ENCODE measurements around the gene PLXNB1. TPM values are rescaled to one million over a fixed set of nuclear protein-coding genes. Genes with fewer than 3 reads are reported as not detected.

The PLXNB1 gene
- total and polyA plus RNA-seq, 2 of the 13 experiments (the other 11 are each of a cell fraction or from before 2014, with no cell fraction given) = 86.0 to 143 TPM

DNA sequence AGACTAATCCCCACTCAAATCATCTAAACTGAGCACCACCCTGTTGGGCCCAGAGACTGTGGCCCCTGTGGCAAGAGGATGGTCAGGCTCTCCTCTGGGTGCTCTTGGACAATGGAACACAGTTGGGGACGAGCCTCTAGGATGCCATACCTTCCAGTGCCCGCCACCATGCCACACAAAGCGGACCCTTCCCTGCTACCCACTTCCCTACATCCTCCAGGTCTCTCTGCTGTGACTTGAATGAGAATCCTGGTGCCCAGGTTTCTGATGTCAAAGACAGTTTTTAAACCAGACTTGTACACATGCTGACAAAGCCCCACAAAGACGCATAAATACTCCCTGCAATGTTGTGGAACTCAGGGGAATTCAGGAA is 5.3 kb upstream of the PLXNB1 start:
- CTCF ChIA-PET (ENCODE audit: low intra/inter-chr PET ratio, low total read pairs) = interaction anchor here (1.2 to 5.7 kb wide), 9 partner anchors 9 to 241 kb away, joined by 5 to 117 read pairs (median 16); no protein-coding TSS in a partner anchor

DNA sequence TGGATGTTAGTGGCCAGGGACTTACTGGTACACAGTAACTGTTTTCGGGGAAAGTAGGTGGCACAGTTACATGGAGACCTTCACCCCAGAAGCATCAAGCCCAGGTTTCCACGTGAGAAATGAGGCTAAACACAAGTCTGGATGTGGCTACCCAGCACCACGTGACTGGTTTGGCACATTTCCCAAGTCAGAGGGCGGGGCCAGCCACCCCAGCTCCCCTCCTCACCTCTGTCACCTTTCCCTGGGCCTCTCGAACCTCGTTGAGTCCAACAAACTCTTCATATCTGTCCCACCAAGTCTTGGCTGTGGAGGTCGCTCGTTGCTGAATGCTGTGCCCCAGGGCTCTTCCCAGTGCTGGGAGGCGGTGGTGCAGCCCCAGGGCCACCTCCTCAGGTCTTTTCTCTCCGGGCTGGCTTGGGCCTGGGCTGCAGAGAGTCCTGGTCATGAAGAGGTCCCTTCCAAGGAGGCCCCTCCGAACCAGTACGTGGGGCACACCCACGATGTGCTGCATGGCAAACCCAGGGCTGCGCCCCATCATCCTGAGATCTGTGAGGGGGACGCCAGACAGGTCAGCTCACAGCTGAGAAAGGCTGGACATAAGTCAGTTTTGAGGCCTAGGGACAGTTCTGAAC is 4.8 kb upstream of the PLXNB1 start:
- DNase-seq (ENCODE audit: low spot score) (no peak), ATAC-seq (no peak), FAIRE-seq (no peak)
- 43% methylated on average over 4 of the region's 15 CpGs for WGBS (ENCODE audit: low lambda C conversion rate)
- POLR2A ChIA-PET = interaction anchor here (1.2 to 9.0 kb wide), 6 partner anchors 9 to 39 kb away, joined by 4 to 130 read pairs (median 34); partner anchors contain the start of gene ATRIP
- H3K9ac ChIP-seq (ENCODE audit: insufficient read depth, low read depth, low read length) = no peak overlapping the region
- in situ Hi-C loops (cut with HindIII; ENCODE audit: extremely low pct_ligation_motif_present, low pct_unique_long_range_greater_than_20kb) = loop anchor here (5.0 kb wide), 3 partner anchors 32 to 202 kb away; no protein-coding TSS in a partner anchor
- BruUV-seq (replicated peaks) = no TSS peak
- H2AFZ ChIP-seq (ENCODE audit: low read length) = no peak overlapping the region
- peak overlapping the region; percentile 99 for H3K27ac ChIP-seq (ENCODE audit: extremely low read length, insufficient read depth, low read length)
- H3K79me2 ChIP-seq (ENCODE audit: insufficient read depth, low read length) = peaks cover 9% of the 10 kb centered on the region
- H3K36me3 ChIP-seq (replicated peaks in 1 of 2; ENCODE audit: control insufficient read depth in 1 of 2, insufficient read depth in 2 of 2, low read length in 2 of 2) = peaks cover 1 to 4% of the 10 kb centered on the region in 2 experiments; a peak in 3 of 5 replicates
- H3K4me2 ChIP-seq (ENCODE audit: low read depth, low read length) = 0 out of 2 replicates have a peak overlapping the region, but pooled peaks have one; percentile 49
- H3K4me3 ChIP-seq (replicated peaks in 1 of 3; ENCODE audit: insufficient read depth in 1 of 3, low read depth in 2 of 3, low read length in 3 of 3) = no peak overlapping the region
- peaks cover 81% of the 10 kb centered on the region for H3K4me1 ChIP-seq (ENCODE audit: insufficient read depth, low read length)
- intact Hi-C loops (cut with micrococcal nuclease; ENCODE audit: unreplicated experiment) = no loop called here
- H4K20me1 ChIP-seq (ENCODE audit: insufficient read depth, low read length) = no peaks in the 10 kb centered on the region
- no peaks in the 10 kb centered on the region for H3K9me3 ChIP-seq (ENCODE audit: low read length)
- no peaks in the 10 kb centered on the region; a peak in 1 of 5 replicates for H3K27me3 ChIP-seq (ENCODE audit: control insufficient read depth in 1 of 2, insufficient read depth in 2 of 2, low read length in 2 of 2)
- CTCF ChIA-PET (ENCODE audit: low intra/inter-chr PET ratio, low total read pairs) = interaction anchor here (1.2 to 5.7 kb wide), 8 partner anchors 8 to 240 kb away, joined by 3 to 117 read pairs (median 15); no protein-coding TSS in a partner anchor
- TF ChIP-seq ZNF780A (CRISPR knock-in tag; IDR thresholded peaks at IDR 0.05) = no peak
- TF ChIP-seq ZNF768 (CRISPR knock-in tag; IDR thresholded peaks at IDR 0.05) = 0 out of 2 replicates have a peak, but pooled peaks have one; percentile 18
- no peak for TF ChIP-seq ZNF12 (CRISPR knock-in tag; IDR thresholded peaks at IDR 0.05)
- TF ChIP-seq, protein P1, sequence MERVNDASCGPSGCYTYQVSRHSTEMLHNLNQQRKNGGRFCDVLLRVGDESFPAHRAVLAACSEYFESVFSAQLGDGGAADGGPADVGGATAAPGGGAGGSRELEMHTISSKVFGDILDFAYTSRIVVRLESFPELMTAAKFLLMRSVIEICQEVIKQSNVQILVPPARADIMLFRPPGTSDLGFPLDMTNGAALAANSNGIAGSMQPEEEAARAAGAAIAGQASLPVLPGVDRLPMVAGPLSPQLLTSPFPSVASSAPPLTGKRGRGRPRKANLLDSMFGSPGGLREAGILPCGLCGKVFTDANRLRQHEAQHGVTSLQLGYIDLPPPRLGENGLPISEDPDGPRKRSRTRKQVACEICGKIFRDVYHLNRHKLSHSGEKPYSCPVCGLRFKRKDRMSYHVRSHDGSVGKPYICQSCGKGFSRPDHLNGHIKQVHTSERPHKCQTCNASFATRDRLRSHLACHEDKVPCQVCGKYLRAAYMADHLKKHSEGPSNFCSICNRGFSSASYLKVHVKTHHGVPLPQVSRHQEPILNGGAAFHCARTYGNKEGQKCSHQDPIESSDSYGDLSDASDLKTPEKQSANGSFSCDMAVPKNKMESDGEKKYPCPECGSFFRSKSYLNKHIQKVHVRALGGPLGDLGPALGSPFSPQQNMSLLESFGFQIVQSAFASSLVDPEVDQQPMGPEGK (CRISPR knock-in tag; IDR thresholded peaks at IDR 0.05) = peak; percentile 44; the same call in 1 of the 2 replicates
- TF ChIP-seq, protein P2, sequence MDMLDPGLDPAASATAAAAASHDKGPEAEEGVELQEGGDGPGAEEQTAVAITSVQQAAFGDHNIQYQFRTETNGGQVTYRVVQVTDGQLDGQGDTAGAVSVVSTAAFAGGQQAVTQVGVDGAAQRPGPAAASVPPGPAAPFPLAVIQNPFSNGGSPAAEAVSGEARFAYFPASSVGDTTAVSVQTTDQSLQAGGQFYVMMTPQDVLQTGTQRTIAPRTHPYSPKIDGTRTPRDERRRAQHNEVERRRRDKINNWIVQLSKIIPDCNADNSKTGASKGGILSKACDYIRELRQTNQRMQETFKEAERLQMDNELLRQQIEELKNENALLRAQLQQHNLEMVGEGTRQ (IDR thresholded peaks at IDR 0.05; ENCODE audit: low read depth, low read length) = no peak
- TF ChIP-seq, protein P2 (CRISPR knock-in tag; IDR thresholded peaks at IDR 0.05; ENCODE audit: borderline replicate concordance) = peak; percentile 62; the same call in 1 of the 2 replicates
- TF ChIP-seq ZNF614 (CRISPR knock-in tag; IDR thresholded peaks at IDR 0.05; ENCODE audit: borderline replicate concordance) = no peak
- no peak for TF ChIP-seq ZSCAN30 (CRISPR knock-in tag; IDR thresholded peaks at IDR 0.05)
- no peak for TF ChIP-seq NR2F6 (IDR thresholded peaks at IDR 0.05)
- TF ChIP-seq NR2F6 (CRISPR knock-in tag; IDR thresholded peaks at IDR 0.05) = no peak

More for the DNA sequence above, 5.3 kb upstream of the PLXNB1 start:
- Histone ChIP-seq H2AFZ (ENCODE audit: low read length) (no peak overlapping the region), H3K79me2 (ENCODE audit: insufficient read depth, low read length) (peaks cover 12% of the 10 kb centered on the region), H3K9ac (ENCODE audit: insufficient read depth, low read depth, low read length) (no peak overlapping the region), H3K4me1 (ENCODE audit: insufficient read depth, low read length) (peaks cover 80% of the 10 kb centered on the region), H3K9me3 (ENCODE audit: low read length) (no peaks in the 10 kb centered on the region), H3K4me3 (replicated peaks in 1 of 3; ENCODE audit: insufficient read depth in 1 of 3, low read depth in 2 of 3, low read length in 3 of 3) (no peak overlapping the region), H3K36me3 (replicated peaks in 1 of 2; ENCODE audit: control insufficient read depth in 1 of 2, insufficient read depth in 2 of 2, low read length in 2 of 2) (peaks cover 1 to 4% of the 10 kb centered on the region in 2 experiments; a peak in 3 of 5 replicates), H4K20me1 (ENCODE audit: insufficient read depth, low read length) (no peaks in the 10 kb centered on the region), H3K27me3 (ENCODE audit: control insufficient read depth in 1 of 2, insufficient read depth in 2 of 2, low read length in 2 of 2) (no peaks in the 10 kb centered on the region; a peak in 1 of 5 replicates), H3K4me2 (ENCODE audit: low read depth, low read length) (no peak overlapping the region), H3K27ac (ENCODE audit: extremely low read length, insufficient read depth, low read length) (no peak overlapping the region)
- in situ Hi-C loops (cut with HindIII; ENCODE audit: extremely low pct_ligation_motif_present, low pct_unique_long_range_greater_than_20kb) (loop anchor here (5.0 kb wide), 3 partner anchors 33 to 203 kb away; no protein-coding TSS in a partner anchor), intact Hi-C loops (cut with micrococcal nuclease; ENCODE audit: unreplicated experiment) (no loop called here)
- 100% methylated on average over 4 of the region's 4 CpGs for WGBS (ENCODE audit: low lambda C conversion rate)
- DNase-seq (ENCODE audit: low spot score) (no peak), FAIRE-seq (no peak), ATAC-seq (no peak)
- TF ChIP-seq RCOR2 (CRISPR knock-in tag; IDR thresholded peaks at IDR 0.05) (no peak), ZNF775 (CRISPR knock-in tag; IDR thresholded peaks at IDR 0.05; ENCODE audit: borderline replicate concordance) (no peak), SIN3A (IDR thresholded peaks at IDR 0.05; ENCODE audit: borderline replicate concordance, low read depth, low read length) (0 out of 2 replicates have a peak, but pooled peaks have one; percentile 19)
- POLR2A ChIA-PET = interaction anchor here (1.2 to 2.9 kb wide), 9 partner anchors 9 to 161 kb away, joined by 4 to 59 read pairs (median 14); partner anchors contain the start of gene ATRIP
- no TSS peak for BruUV-seq (replicated peaks)

Data from HepG2 (cell line).